ENCODE measurements around the gene STK24.

Gene STK24

GRCh38 chr13:98557937-98558792 is 18.7 kb downstream of the STK24 start:
- no peak for TF ChIP-seq CTCF (IDR thresholded peaks at IDR 0.05; ENCODE audit: low read depth, low read length)
- no peak for DNase-seq (ENCODE audit: low read depth, low spot score)
- in situ Hi-C loops (cut with HindIII; ENCODE audit: low sequenced_read_pairs) = no loop called here
- H3K4me3 ChIP-seq (ENCODE audit: low read depth, low read length) = no peak overlapping the region

- in situ Hi-C loops (cut with HindIII; ENCODE audit: low sequenced_read_pairs) = no loop called here
- no peak for DNase-seq (ENCODE audit: low read depth, low spot score)
- no peak overlapping the region for H3K4me3 ChIP-seq (ENCODE audit: low read depth, low read length)
- TF ChIP-seq CTCF (IDR thresholded peaks at IDR 0.05; ENCODE audit: low read depth, low read length) = peak; percentile 8
These were observed 19.8 kb downstream of the STK24 start for GRCh38 chr13:98556968-98557631.

- no peak for DNase-seq (ENCODE audit: low read depth, low spot score)
- in situ Hi-C loops (cut with HindIII; ENCODE audit: low sequenced_read_pairs) = no loop called here
- no peak overlapping the region for H3K4me3 ChIP-seq (ENCODE audit: low read depth, low read length)
- no peak for TF ChIP-seq CTCF (IDR thresholded peaks at IDR 0.05; ENCODE audit: low read depth, low read length)
These were observed 20.6 kb downstream of the STK24 start for GRCh38 chr13:98556142-98556816.

GRCh38 chr13:98549728-98550317 is 27.1 kb downstream of the STK24 start:
- DNase-seq (ENCODE audit: low read depth, low spot score) = peak; percentile 53
- in situ Hi-C loops (cut with HindIII; ENCODE audit: low sequenced_read_pairs) = no loop called here
- H3K4me3 ChIP-seq (ENCODE audit: low read depth, low read length) = no peak overlapping the region
- no peak for TF ChIP-seq CTCF (IDR thresholded peaks at IDR 0.05; ENCODE audit: low read depth, low read length)

- no peak overlapping the region for H3K4me3 ChIP-seq (ENCODE audit: low read depth, low read length)
- in situ Hi-C loops (cut with HindIII; ENCODE audit: low sequenced_read_pairs) = no loop called here
- peak; percentile 84 for DNase-seq (ENCODE audit: low read depth, low spot score)
- no peak for TF ChIP-seq CTCF (IDR thresholded peaks at IDR 0.05; ENCODE audit: low read depth, low read length)
These were observed 27.7 kb downstream of the STK24 start for GRCh38 chr13:98549006-98549727.

GRCh38 chr13:98548230-98548629 is 28.7 kb downstream of the STK24 start:
- no peak for DNase-seq (ENCODE audit: low read depth, low spot score)
- in situ Hi-C loops (cut with HindIII; ENCODE audit: low sequenced_read_pairs) = no loop called here
- H3K4me3 ChIP-seq (ENCODE audit: low read depth, low read length) = no peak overlapping the region
- TF ChIP-seq CTCF (IDR thresholded peaks at IDR 0.05; ENCODE audit: low read depth, low read length) = no peak
